Measurements from ENCODE around the gene DPP8. TPM values are rescaled to one million over a fixed set of nuclear protein-coding genes. Genes with fewer than 3 reads are reported as not detected.

Gene DPP8
- total RNA-seq, 1 experiment from 2014 or later = 27.1 TPM

GRCh38 chr15:65540314-65540713 is 22.8 kb upstream of the DPP8 start:
- ChIA-PET RAD21 (ENCODE audit: low non-redundant PET in 1 of 2, low total read pairs in 2 of 2, uncharacterized antibody in 2 of 2, unreplicated experiment in 2 of 2) (no interaction called here), POLR2A (no interaction called here), CTCF (no interaction called here)
- Histone ChIP-seq H3K4me3 (replicated peaks in 1 of 2; ENCODE audit: low read depth in 1 of 2, low read length in 2 of 2) (no peak overlapping the region), H3K79me2 (ENCODE audit: insufficient read depth, low read length) (peaks cover 98% of the 10 kb centered on the region), H3K36me3 (ENCODE audit: control insufficient read depth in 1 of 2, insufficient read depth in 2 of 2, low read length in 2 of 2) (0 out of 4 replicates have a peak, but pooled peaks cover 0 to 1% of the 10 kb centered on the region in 2 experiments), H3K27me3 (ENCODE audit: insufficient read depth, low read length) (no peaks in the 10 kb centered on the region), H3K9me2 (ENCODE audit: insufficient read depth) (no peaks in the 10 kb centered on the region), H3K9me3 (ENCODE audit: control insufficient read depth in 1 of 2, insufficient read depth in 1 of 2, low read depth in 1 of 2, low read length in 2 of 2) (no peaks in the 10 kb centered on the region), H3K9ac (ENCODE audit: low read length) (no peak overlapping the region), H2AFZ (ENCODE audit: low read depth, low read length, poor library complexity, severe bottlenecking) (no peak overlapping the region), H4K20me1 (ENCODE audit: insufficient read depth) (peaks cover 30% of the 10 kb centered on the region; the same call in 1 of the 2 replicates), H3K4me1 (ENCODE audit: control insufficient read depth in 1 of 2, insufficient read depth in 2 of 2, low read length in 2 of 2) (no peaks in the 10 kb centered on the region), H3K4me2 (ENCODE audit: low read length) (no peak overlapping the region), H3K27ac (ENCODE audit: low read depth, low read length) (no peak overlapping the region)
- TF ChIP-seq SRF (IDR thresholded peaks at IDR 0.05; ENCODE audit: low read depth) (no peak), ZFX (IDR thresholded peaks at IDR 0.05) (no peak), FOSL1 (IDR thresholded peaks at IDR 0.05; ENCODE audit: low read depth) (no peak), SP1 (IDR thresholded peaks at IDR 0.05; ENCODE audit: low read depth) (no peak), ATF3 (IDR thresholded peaks at IDR 0.05) (no peak)
- TF ChIP-seq, protein P1, sequence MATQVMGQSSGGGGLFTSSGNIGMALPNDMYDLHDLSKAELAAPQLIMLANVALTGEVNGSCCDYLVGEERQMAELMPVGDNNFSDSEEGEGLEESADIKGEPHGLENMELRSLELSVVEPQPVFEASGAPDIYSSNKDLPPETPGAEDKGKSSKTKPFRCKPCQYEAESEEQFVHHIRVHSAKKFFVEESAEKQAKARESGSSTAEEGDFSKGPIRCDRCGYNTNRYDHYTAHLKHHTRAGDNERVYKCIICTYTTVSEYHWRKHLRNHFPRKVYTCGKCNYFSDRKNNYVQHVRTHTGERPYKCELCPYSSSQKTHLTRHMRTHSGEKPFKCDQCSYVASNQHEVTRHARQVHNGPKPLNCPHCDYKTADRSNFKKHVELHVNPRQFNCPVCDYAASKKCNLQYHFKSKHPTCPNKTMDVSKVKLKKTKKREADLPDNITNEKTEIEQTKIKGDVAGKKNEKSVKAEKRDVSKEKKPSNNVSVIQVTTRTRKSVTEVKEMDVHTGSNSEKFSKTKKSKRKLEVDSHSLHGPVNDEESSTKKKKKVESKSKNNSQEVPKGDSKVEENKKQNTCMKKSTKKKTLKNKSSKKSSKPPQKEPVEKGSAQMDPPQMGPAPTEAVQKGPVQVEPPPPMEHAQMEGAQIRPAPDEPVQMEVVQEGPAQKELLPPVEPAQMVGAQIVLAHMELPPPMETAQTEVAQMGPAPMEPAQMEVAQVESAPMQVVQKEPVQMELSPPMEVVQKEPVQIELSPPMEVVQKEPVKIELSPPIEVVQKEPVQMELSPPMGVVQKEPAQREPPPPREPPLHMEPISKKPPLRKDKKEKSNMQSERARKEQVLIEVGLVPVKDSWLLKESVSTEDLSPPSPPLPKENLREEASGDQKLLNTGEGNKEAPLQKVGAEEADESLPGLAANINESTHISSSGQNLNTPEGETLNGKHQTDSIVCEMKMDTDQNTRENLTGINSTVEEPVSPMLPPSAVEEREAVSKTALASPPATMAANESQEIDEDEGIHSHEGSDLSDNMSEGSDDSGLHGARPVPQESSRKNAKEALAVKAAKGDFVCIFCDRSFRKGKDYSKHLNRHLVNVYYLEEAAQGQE (IDR thresholded peaks at IDR 0.05; ENCODE audit: low read depth) = no peak
- ATAC-seq (no peak), DNase-seq (ENCODE audit: low read depth, low spot score) (no peak)
- intact Hi-C loops (cut with micrococcal nuclease) = no loop called here
- BruUV-seq (replicated peaks) = no TSS peak

GRCh38 chr15:65535192-65535591 is 17.7 kb upstream of the DPP8 start:
- peaks cover 97% of the 10 kb centered on the region for H3K79me2 ChIP-seq (ENCODE audit: insufficient read depth, low read length)
- H3K9me3 ChIP-seq (ENCODE audit: control insufficient read depth in 1 of 2, insufficient read depth in 1 of 2, low read depth in 1 of 2, low read length in 2 of 2) = no peaks in the 10 kb centered on the region
- DNase-seq (ENCODE audit: low read depth, low spot score) = no peak
- ChIA-PET POLR2A (no interaction called here), RAD21 (ENCODE audit: low non-redundant PET in 1 of 2, low total read pairs in 2 of 2, uncharacterized antibody in 2 of 2, unreplicated experiment in 2 of 2) (no interaction called here), CTCF (no interaction called here)
- H3K9ac ChIP-seq (ENCODE audit: low read length) = no peak overlapping the region
- no peaks in the 10 kb centered on the region for H3K27me3 ChIP-seq (ENCODE audit: insufficient read depth, low read length)
- ATAC-seq = no peak
- TF ChIP-seq SP1 (IDR thresholded peaks at IDR 0.05; ENCODE audit: low read depth) = no peak
- TF ChIP-seq, protein P1 (IDR thresholded peaks at IDR 0.05; ENCODE audit: low read depth) = no peak
- no peak for TF ChIP-seq CEBPB (IDR thresholded peaks at IDR 0.05; ENCODE audit: low read depth)
- TF ChIP-seq POLR2AphosphoS5 (IDR thresholded peaks at IDR 0.05; ENCODE audit: low read depth, low read length) = no peak
- no peak for TF ChIP-seq SIN3A (IDR thresholded peaks at IDR 0.05; ENCODE audit: low read depth)
- TF ChIP-seq EZH2 (IDR thresholded peaks at IDR 0.05) = no peak
- no peak for TF ChIP-seq ZFX (IDR thresholded peaks at IDR 0.05)
- TF ChIP-seq YY1 (IDR thresholded peaks at IDR 0.05; ENCODE audit: extremely low read depth, insufficient replicate concordance, low read depth, low read length) = no peak
- no peak for TF ChIP-seq POLR2A (IDR thresholded peaks at IDR 0.05; ENCODE audit: borderline replicate concordance, extremely low read depth, insufficient read depth, insufficient read length)
- TF ChIP-seq ZNF274 (IDR thresholded peaks at IDR 0.05; ENCODE audit: low read depth, low read length) = no peak
- no peak overlapping the region for H3K27ac ChIP-seq (ENCODE audit: low read depth, low read length)
- H3K9me2 ChIP-seq (ENCODE audit: insufficient read depth) = no peaks in the 10 kb centered on the region
- H4K20me1 ChIP-seq (ENCODE audit: insufficient read depth) = peaks cover 16% of the 10 kb centered on the region; the same call in 1 of the 2 replicates
- H3K36me3 ChIP-seq (ENCODE audit: control insufficient read depth in 1 of 2, insufficient read depth in 2 of 2, low read length in 2 of 2) = 0 out of 4 replicates have a peak, but pooled peaks cover 0 to 2% of the 10 kb centered on the region in 2 experiments
- no peak overlapping the region for H3K4me3 ChIP-seq (replicated peaks in 1 of 2; ENCODE audit: low read depth in 1 of 2, low read length in 2 of 2)
- no peak overlapping the region for H3K4me2 ChIP-seq (ENCODE audit: low read length)
- H3K4me1 ChIP-seq (ENCODE audit: control insufficient read depth in 1 of 2, insufficient read depth in 2 of 2, low read length in 2 of 2) = peaks cover 11 to 26% of the 10 kb centered on the region in 2 experiments; a peak in 3 of 4 replicates
- intact Hi-C loops (cut with micrococcal nuclease) = no loop called here
- BruUV-seq (replicated peaks) = no TSS peak
- H2AFZ ChIP-seq (ENCODE audit: low read depth, low read length, poor library complexity, severe bottlenecking) = no peak overlapping the region

All from HCT116 (cell line).